Pulmonary artery endothelial cell (primary cell): ENCODE measurements around the gene CRYGB. TPM values are rescaled to one million over a fixed set of nuclear protein-coding genes. Genes with fewer than 3 reads are reported as not detected.
"Not testable (repeated sequence)": the region's sequence is repeated elsewhere in the genome, so short reads cannot be mapped to it uniquely, and the experiment has no call there.

Experiments
- DNase-seq: peaks from one replicate; pipeline ENCODE4 v3.0.0-alpha.2; 2011; ENCODE audit warnings: low read depth, low spot score
- total RNA-seq: library from RNA; depleted of rRNA; stranded (reverse); fragments of >200 nt; gene quantifications from 2 replicates; pipeline ENCODE4 v1.2.3, GENCODE V29; 2014

CRYGB gene
- total RNA-seq, 1 donor from 2014 or later: not detected

DNA sequence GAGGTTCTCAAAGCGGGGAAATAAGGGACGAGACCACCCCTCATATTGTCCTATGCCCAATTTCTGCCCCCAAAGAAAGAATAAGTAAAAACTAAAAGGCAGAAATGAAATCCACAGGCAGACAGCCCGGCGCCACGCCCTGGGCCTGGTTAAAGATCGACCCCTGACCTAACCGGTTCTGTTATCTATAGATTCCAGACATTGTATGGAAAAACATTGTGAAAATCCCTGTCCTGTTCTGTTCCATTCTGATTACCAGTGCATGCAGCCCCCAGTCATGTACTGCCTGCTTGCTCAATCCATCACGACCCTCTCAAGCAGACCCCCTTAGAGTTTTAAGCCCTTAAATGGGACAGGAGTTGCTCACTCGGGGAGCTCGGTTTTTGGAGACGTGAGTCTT, 28.6 kb downstream of the CRYGB start:
- not testable (repeated sequence) for DNase-seq

DNA sequence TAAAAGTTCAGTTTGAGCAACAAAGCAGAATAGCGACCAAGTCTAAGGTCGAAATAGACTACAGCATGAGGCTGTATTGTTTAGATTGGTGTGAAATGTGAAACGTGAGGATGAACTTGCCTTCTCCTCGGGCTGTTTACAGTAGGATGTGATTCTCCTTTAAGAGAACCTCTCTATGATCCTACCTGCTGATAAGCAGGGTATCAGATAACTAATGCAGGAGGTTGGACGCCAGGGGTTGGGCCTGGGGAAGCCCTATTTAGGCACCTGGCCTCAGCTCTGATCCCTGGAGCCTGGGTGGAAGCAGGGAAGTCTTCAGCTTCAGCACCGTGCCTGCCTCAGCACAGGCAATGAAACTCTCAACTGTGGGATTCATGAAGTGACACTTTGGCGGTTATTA, 33.0 kb downstream of the CRYGB start:
- DNase-seq: no peak

DNA sequence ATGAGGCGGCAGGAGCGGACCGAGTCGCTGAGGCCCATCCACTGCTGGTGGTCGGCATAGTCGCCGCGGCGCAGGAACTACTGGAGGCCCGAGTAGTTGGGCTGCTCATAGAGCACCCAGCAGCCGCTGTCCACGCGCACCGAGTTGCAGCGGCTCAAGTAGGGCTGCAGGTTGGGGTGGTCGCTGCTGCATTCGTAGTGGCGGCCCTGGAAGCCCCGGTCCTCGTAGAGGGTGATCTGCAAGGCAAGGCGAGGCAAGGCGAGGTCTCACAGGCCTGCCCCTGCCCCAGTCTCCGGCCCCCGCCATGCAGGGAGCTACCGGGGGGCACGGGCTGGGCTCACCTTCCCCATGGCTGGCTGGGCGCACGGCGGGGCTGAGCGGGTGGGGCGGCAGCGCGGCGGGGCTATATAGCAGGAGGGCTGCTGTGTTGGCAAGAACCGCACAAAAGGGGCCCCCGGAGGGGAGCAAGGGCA, 33.6 kb downstream of the CRYGB start:
- DNase-seq: not testable (repeated sequence)

DNA sequence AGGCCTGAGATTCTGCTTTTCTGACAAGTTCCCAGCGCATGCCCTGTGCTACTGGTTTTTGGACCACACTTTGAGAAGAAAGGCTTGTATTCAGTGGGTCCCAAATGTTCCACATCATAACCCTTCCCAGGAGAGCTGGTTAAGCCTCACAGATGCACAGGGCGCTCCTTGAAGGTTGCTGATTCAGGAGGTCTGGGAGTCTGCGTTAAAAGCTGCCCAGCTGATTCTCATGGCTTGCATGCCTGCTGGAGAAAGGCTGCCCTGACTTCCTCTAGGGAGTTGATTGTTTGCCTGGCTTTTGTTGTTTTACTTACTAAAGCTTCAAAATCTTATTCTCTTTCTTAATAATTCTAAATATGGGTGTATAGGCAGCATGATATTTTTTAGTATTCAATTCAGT, 42.3 kb downstream of the CRYGB start:
- no peak for DNase-seq

DNA sequence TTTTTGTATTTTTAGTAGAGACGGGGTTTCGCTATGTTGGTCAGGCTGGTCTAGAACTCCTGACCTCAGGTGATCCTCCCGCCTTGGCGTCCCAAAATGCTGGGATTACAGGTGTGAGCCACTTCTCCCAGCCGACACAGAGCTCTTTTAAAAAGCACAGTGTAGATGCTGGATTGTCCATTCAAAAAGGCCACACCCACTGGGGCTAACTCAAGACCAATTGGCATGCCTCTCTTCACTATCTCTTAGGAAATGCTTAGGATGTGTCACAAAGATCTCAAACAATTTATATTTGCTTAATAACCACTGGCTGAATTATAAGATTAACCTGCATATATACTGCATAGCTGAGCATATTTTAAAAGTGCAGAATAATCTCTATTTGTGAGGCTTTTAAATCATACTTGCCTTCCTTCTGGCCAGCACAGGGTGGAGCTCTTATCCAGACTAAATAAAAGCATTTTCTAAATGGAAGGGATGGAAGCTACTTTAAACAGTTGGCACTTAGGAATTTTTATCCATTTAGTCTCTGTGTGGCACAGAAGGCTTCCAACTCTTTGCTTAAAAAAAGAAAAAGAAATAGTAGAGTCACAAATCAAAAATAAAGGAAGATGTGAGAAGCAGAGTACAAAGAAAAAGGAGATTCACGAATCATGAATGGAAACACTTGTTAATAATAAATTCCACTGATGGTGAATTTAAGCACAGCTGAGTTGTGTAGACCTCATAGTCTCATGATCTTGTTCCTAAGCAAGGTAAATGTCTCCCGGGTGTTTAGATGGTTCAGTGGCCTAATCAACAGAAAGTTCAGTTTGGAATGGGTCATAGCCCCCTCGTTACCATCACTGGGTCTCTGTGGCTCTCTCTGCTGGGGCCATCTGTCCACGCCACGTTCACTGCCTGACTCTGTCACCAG, 44.0 kb downstream of the CRYGB start:
- no peak for DNase-seq

DNA sequence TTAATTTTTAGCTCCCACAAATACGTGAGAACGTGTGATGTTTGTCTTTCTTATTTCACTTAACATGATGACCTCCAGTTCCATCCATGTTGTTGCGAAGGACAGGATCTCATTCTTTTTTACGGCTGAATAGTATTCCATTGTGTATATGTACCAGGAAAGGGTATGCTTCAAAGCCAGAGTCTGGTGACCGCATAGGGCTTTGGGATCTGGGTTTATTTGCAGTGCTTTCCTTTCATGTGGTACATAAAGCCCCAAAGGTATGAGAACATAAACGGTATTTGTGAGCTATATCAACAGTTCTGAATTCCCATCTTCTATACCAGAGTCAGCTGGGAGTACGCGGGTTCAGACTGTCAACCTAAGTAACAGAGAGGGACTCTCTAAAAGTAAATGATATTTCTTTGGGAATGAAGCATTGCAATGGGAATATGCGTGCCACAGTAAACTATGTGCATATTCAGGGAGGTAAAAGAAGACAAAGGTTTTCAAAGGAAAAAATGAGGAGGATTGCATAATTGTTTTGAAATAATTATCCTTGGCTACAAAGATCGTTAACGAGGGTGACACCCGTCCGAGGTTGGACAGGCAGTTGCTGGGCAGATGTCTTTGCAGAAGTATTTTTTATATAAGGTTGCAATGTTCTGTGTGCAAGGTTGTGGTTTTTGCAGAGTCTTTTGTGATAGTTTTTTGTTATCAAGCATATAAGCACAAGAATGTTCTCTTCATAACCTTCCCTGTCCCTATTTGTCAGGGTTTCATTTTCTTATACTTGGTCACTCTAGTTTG, 46.1 kb downstream of the CRYGB start:
- DNase-seq: no peak

DNA sequence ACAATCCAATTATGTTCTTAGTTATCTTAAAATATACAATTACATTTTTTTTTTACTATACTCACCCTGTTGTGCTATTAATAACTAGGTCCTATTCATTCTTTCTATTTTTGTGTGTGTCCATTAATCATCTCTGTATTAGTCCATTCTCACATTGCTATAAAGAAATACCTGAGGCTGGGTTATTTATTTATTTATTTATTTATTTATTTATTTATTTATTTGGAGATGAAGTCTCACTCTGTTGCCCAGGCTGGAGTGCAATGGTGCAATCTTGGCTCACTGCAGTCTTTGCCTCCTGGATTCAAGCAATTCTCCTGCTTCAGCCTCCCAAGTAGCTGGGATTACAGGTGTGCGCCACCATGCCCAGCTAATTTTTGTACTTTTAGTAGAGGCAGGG, 47.3 kb downstream of the CRYGB start:
- not testable (repeated sequence) for DNase-seq

DNA sequence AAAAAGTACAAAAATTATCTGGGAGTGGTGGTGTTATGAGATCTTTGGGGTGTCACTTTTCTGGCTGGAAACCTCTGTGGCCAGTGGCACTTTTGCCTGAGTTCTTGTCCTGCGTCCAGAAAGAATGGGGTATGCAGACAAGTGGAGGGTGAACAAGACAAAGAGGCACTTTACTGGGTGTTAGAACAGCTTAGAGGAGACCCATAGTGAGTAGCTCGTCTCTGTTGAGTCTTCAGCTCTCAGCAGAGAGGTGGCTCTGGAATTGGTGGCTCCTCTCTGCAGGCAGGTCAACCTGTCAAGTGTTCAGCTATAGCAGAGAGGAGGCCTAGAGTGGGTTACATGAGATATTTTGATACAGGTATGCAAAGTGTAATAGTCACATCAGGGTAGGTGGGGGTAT, 47.7 kb downstream of the CRYGB start:
- no peak for DNase-seq

DNA sequence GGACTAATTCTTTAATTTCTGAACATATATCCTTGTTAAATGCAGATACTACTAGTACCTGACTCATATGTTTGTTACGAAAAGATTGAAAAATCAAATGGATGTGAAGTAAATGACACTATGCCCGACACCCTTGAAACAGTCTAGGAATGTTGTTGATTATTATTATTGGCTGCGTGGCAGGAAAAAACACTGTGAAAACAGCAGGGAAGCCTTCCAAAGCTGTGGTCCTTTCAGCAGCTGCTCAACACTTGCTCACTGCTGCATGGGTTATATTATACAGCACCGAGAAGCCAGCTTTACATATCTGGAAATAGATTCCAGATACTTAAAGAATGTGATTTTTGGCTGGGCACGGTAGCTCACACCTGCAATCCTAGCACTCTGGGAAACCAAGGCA, 48.2 kb downstream of the CRYGB start:
- DNase-seq: no peak

DNA sequence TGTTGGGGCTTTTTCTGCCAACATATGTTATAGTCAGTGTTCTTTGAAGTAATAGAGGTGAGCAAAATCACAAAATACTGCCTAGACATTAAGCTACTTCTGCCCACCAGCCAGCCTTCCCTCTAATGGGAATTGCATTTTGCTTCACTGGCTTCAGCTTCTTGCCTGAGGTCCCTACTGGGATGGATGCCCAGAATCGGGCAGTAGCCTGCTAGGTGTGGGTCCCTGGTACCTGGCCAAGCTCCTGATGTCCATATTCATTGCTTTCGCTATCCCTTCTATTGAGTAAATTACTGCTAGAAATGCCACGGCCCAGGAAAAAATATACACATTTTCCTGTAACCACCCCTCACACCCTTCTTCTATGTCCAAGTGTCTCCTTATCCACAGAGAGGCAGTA, 48.6 kb downstream of the CRYGB start:
- DNase-seq: no peak

DNA sequence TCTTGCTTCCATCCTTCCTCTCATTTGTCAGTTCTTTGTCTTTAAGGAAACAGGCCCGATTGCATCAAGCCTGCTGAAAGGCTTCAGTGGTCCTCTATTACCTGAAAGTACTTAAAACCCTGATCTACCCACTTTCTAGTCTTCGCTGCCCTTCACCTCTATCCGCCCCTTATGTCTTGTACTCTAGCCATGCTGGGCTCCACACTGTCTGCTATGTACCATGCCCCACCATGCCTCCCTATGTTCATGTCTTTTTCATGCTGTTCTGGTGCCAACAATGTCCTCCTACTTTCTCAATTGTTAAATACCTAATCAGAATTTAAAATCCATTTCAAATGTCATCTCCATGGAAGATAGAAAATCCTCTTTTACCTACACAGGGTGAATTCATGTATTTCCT, 49.9 kb downstream of the CRYGB start:
- no peak for DNase-seq

DNA sequence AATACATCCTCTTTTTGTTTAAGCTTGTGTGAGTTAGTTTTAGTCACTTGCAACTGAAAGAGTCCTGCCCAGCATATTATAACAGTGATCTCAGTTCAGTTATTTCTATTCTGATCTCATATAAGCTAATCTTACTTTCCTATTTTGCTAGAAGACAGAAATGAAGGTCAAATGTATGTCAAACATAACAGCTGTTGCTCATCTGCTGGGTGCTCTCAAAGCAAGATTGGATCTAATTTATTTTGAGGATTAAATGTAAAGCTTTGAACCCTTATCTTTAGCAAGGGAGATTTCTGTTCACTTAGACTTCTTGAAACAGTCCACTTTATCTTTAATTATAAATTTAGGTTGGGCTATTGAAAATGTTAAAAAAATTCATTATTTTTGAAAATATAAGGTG, 52.8 kb downstream of the CRYGB start:
- DNase-seq: no peak

Other genes starting within 250 kb of the CRYGB start
- gene PLEKHM3, start 120.6 kb downstream of the CRYGB start, total RNA-seq: 7.2 and 11.4 TPM in 2 replicates
- gene CRYGD, start 21.6 kb downstream of the CRYGB start, total RNA-seq: not detected in 2 replicates
- not detected in 2 replicates for gene CRYGC, start 16.3 kb downstream of the CRYGB start, total RNA-seq
- not detected in 2 replicates for gene CRYGA, start 17.4 kb upstream of the CRYGB start, total RNA-seq
- not detected in 2 replicates for gene C2orf80, start 43.9 kb upstream of the CRYGB start, total RNA-seq
- gene IDH1, start 108.9 kb upstream of the CRYGB start, total RNA-seq: 111 and 190 TPM in 2 replicates
- gene PIKFYVE, start 120.1 kb upstream of the CRYGB start, total RNA-seq: 23.4 and 31.8 TPM in 2 replicates